HG03354 (cell line): ENCODE results near the gene CRYL1.

Experiments
- ATAC-seq: cut with Tn5 transposase; IDR thresholded peaks from one replicate; pipeline ENCODE4 v1.9.1; 2021; ENCODE audit warnings: mild to moderate bottlenecking; ENCODE audit not compliant: unreplicated experiment, poor library complexity, severe bottlenecking

CRYL1 gene

GRCh38 chr13:20405691-20406090 is 120.0 kb downstream of the CRYL1 start:
- ATAC-seq, result no peak

- no peak for ATAC-seq
Measured at GRCh38 chr13:20404488-20405222, 121.0 kb downstream of the CRYL1 start.

GRCh38 chr13:20403826-20404225 is 121.8 kb downstream of the CRYL1 start:
- ATAC-seq, result no peak

GRCh38 chr13:20402881-20403280 is 122.8 kb downstream of the CRYL1 start:
- ATAC-seq, result no peak

- no peak for ATAC-seq
Measured at GRCh38 chr13:20401931-20402856, 123.5 kb downstream of the CRYL1 start.

GRCh38 chr13:20401531-20401930 is 124.1 kb downstream of the CRYL1 start:
- ATAC-seq, result no peak

GRCh38 chr13:20400774-20401173 is 124.9 kb downstream of the CRYL1 start:
- no peak for ATAC-seq

GRCh38 chr13:20399961-20400360 is 125.7 kb downstream of the CRYL1 start:
- ATAC-seq, result no peak

GRCh38 chr13:20399515-20399914 is 126.1 kb downstream of the CRYL1 start:
- no peak for ATAC-seq

- ATAC-seq, result no peak
Measured at GRCh38 chr13:20398459-20398858, 127.2 kb downstream of the CRYL1 start.

GRCh38 chr13:20397896-20398295 is 127.8 kb downstream of the CRYL1 start:
- no peak for ATAC-seq

GRCh38 chr13:20395061-20395916 is 130.4 kb downstream of the CRYL1 start:
- no peak for ATAC-seq

GRCh38 chr13:20394506-20394905 is 131.2 kb downstream of the CRYL1 start:
- no peak for ATAC-seq

GRCh38 chr13:20394169-20394501 is 131.5 kb downstream of the CRYL1 start:
- no peak for ATAC-seq

- no peak for ATAC-seq
Measured at GRCh38 chr13:20393273-20394168, 132.1 kb downstream of the CRYL1 start.

GRCh38 chr13:20392530-20392929 is 133.1 kb downstream of the CRYL1 start:
- ATAC-seq, result no peak

GRCh38 chr13:20391597-20392452 is 133.8 kb downstream of the CRYL1 start:
- no peak for ATAC-seq

- ATAC-seq, result no peak
Measured at GRCh38 chr13:20390526-20391175, 135.0 kb downstream of the CRYL1 start.
